ENCODE measurements around the gene CACUL1. TPM values are rescaled to one million over a fixed set of nuclear protein-coding genes. Genes with fewer than 3 reads are reported as not detected.

CACUL1 gene
- total and polyA plus RNA-seq, 5 donors: 7.9 to 37.5 (median 31.6) TPM

DNA sequence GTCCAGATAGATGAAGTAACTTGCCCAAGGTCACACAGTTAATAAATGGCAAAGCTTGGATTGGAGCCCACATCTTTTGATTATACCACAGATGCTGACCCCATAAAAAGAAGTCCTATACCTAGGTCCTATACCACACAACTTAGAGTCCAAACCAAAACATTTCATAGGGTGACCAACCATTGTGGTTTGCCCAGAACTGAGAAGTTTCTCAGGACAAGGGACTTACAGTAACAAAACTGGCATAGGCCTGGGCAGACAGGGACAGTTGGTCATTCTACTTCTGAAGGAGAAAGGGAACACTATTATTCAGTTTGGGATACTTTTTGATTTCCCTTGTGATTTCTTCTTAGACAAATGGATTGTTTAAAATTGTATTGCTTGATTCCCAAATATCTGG, 126.4 kb downstream of the CACUL1 start:
- ATAC-seq: no peak
- no peak for DNase-seq
- Histone ChIP-seq H3K9me3 (ENCODE audit: control insufficient read depth, low read length) (no peaks in the 10 kb centered on the region), H3K27me3 (ENCODE audit: control insufficient read depth, insufficient read depth) (no peaks in the 10 kb centered on the region), H3K27ac (ENCODE audit: low read length) (no peak overlapping the region), H3K4me3 (ENCODE audit: low read length) (no peak overlapping the region), H3K4me1 (ENCODE audit: control insufficient read depth, insufficient read depth, low read length) (no peaks in the 10 kb centered on the region)
- intact Hi-C loops (cut with DNase I): no loop called here

DNA sequence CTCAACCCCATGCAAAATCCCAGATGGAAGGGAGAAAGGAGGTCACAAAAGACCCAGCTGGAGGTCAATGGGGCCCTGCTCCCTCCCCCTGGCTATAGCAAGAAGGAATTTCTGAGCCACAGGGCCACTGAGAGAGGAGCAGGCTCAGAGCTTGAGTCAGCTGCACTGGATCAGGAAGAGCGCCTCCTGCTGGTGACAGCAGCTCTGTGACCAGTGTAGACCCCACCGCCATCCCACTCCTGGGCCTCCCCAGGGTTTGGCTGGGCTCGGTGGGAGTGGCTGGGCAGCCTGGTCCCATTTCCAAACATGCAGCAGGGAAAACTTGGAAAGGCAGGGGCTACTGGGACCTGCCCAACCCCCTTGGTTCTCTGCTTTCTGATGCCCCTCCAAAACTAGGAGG, 127.8 kb downstream of the CACUL1 start:
- intact Hi-C loops (cut with DNase I): no loop called here
- no peak for DNase-seq
- Histone ChIP-seq H3K4me3 (ENCODE audit: low read length) (no peak overlapping the region), H3K4me1 (ENCODE audit: control insufficient read depth, insufficient read depth, low read length) (no peaks in the 10 kb centered on the region), H3K9me3 (ENCODE audit: control insufficient read depth, low read length) (no peaks in the 10 kb centered on the region), H3K27ac (ENCODE audit: low read length) (no peak overlapping the region), H3K27me3 (ENCODE audit: control insufficient read depth, insufficient read depth) (no peaks in the 10 kb centered on the region)
- no peak for ATAC-seq
- 60% methylated on average over 3 of the region's 3 CpGs for WGBS

Other genes with a start within 250 kb of the CACUL1 start
- gene PRLHR, start 159.3 kb downstream of the CACUL1 start, total RNA-seq: not detected
- not detected for gene PRLHR, start 159.3 kb downstream of the CACUL1 start, polyA plus RNA-seq

Data from right cardiac atrium (tissue), 5 donors.